HG02623 (cell line): ENCODE results near the gene UST.
"Not testable (repeated sequence)": the region's sequence is repeated elsewhere in the genome, so short reads cannot be mapped to it uniquely, and the experiment has no call there.

ENCODE experiments used
- ATAC-seq: cut with Tn5 transposase; IDR thresholded peaks from one replicate; pipeline ENCODE4 v1.9.1; 2021; ENCODE audit warnings: moderate library complexity; ENCODE audit not compliant: unreplicated experiment

The UST gene

DNA sequence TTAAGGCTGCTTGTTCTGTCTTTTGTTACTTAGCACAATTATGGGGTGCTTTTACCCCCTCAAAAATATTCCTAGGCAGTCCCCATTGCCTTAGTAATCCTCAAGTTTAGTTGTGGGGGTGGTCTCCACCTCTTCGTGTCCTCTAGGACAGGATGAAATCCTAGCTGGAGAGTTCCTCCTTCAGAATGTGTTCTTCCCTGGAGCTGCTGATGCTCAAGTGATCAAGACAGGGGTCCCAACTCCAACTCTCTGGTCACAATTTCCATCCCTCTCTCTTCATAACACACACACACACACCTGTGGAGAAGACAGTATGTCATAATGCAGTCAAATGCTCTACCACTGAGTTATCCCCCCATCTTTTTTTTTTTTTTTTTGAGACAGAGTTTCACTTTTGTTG lies 280.7 kb downstream of the UST start:
- ATAC-seq = no peak

DNA sequence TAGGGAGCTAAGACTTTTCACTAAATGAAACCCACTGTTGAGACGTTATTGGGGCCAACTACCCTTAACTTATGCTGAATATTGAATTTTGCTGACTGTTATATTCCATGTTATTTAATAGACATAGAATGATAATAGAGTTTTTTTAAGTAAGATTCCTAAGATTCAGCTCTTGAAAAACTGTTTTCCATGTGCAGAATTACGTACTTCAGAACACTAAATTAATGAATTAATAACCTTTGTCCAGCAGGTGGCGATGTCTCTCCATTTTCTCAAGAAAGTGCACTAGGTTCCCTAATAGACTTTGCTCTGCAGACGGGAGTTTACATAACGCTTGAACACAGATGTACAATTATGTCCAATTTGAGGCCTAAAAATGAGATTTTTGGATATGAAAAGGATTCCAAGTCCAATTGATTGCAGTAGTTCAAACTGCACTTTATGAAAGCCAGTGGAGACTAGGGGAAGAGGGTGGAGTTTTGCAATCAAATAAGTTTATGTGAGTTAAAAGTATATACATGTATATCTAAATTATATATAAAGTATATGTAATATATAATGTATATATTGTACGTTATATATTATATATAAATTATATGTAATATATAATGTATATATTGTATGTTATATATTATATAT lies 282.1 kb downstream of the UST start:
- ATAC-seq = no peak

DNA sequence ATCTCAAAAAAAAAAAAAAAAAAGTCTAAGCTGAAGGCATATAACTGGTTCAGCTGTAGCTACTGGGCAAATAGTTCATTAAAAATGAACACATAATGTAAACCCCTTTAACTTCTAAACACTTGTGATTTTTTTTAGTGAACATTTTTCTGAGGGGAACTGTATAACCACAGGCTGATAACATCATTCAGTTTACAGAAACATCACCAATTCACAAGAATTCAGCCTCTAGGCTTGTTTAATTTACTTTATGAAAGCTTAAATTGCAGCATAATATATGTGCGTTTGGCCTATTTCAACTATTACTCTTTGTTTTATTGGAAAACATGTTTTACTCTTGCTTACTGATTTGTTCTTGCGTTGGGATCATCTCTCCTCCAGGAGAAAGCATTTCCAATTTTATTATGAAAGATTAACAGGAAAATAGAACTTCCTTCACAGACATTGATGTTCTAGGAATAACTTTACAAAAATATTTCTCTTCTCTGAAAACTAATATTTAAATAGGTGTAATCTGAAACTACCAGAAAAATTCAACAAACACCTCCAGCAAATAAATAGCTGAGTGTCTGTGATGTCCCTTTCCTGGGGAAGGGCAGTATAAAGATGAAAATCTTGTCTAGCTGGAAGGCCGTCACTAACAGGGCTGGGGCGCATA lies 284.5 kb downstream of the UST start:
- no peak for ATAC-seq

DNA sequence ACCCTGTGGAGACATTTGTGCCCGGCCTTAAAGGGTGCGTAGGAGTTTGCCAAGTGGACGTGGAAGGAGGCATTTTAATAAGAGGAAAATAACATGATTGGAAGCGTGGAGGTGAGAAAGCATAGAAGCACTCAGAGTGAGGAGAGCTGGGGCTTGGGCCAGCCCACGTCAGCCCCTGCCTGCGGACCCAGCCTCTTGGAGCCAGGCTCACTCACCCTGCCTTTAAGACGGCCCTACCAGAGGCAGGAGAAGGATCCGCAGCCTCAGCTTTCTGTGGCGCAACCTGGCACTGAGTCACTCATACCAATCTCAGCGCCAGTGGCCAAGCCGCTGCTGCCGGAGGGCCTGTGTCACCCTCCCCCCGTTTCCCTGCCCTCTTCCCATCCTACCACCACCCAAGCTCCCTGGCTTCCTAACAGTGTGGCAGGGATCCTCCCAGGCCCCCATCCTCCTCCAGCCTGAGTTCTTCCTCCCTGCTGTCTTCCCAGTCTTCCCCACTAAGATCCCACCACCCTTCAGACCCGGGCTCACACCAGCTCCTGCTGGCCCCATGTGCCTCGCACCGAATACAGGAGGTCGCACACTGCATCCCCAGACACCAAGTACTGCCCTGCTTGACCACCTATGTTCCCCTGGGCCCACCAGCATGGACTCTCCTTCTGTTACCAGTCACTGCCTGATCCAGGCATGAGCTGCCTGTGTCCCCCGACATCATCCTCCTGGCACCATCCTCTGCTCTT lies 285.2 kb downstream of the UST start:
- ATAC-seq = peak; percentile 6

DNA sequence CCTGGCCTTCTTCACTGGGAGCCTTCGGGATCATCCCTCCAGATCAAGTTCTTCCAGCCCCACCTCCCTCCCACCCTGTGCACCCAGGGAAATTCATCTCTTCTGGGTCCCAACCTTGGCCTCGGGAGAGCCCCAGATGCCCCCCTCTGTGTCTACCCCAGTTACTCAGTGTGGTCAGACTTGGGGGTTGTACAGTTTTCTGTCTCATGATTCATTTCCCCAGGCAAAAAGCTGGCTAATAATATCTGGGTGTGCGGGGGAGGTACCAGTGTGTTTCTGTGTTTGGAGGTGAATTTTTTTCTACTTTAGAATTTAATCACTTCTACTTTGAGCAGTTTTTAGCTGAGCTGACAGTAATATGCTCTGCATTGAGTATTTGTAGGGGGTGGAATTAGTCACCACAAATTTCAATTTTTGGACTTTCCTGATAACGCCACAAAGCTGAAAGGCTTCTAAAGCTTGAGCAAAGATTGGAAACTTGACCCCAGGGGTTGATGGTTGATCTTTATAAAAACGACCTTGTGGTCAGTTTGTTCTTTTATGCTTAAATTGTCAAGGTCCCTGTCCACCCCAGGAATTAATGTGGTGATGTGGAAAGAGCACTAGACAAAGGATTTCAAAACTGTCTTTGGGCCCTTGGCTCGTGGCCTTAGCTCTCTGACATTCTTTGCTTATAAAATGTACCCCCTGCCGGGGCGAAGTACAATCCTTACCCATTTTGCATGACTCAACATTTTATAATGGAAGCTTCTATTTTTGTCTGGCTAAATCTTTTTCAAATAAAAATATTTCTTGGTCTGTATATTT lies 286.0 kb downstream of the UST start:
- peak; percentile 76 for ATAC-seq

DNA sequence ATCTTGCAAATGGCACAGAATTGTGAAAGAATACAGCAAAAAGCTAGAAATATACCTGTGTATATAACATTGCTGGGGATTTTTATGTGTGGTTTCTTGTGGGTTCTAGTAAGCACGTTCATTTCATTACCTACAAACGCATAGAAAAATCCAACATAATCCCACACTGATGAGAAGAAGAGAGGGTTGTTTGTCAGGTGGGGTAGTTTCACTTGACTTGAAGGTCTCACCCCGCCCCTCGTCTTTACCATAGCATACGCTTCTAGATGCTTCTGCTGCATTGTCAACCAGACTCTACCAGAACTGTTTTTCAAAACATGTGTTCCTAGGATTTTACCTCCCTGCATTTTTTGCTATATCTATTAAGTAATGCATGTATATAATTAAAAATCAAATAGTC lies 286.6 kb downstream of the UST start:
- no peak for ATAC-seq

DNA sequence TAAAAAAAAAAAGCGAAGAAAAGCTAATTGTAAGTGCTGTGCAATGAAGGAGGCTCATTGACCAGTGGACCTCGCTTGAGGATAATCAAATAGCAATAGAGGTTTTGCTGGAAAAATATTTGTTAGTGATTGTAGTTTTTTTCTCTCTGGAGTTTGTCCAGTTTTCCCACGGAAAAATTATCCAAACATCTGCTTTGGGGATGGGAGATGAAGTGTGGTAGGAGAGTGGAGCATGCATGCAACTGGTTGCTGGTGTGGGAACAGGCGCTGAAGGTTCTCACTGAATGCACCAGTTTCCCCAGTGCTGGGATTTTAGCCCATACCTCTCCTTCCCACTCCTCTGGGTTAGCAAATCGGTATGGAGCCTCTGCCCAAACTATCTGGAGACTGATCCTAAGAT lies 288.9 kb downstream of the UST start:
- no peak for ATAC-seq

DNA sequence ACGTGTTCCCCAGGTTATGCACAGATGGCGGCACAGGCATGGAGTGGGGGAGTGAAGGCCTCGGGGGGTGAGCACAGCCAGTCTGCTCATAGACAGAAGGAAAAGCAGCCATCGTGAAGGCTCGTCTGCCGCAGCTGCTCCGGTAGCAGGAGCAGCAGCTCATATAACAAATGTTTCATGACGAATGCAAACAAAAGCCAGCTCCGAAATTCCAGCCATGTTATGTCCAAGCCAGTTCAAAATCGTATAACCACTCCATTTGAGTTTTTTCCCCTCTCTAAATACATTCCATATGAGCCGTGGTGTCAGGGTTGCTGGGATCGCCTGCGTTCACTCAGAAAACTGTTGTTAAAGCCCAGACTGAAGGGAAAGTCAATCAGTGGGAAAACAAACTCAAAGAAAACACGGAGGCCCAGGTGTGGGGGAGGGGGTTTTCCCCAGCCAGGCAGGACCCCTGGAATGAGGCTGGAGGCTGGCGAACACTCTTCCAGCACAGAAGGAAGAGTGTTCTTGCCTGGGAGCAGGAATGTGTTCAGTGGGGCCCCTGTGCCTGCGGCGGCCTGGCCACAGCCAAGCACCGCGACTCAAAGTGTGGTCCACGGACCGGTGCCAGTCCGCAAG lies 290.3 kb downstream of the UST start:
- ATAC-seq = no peak

DNA sequence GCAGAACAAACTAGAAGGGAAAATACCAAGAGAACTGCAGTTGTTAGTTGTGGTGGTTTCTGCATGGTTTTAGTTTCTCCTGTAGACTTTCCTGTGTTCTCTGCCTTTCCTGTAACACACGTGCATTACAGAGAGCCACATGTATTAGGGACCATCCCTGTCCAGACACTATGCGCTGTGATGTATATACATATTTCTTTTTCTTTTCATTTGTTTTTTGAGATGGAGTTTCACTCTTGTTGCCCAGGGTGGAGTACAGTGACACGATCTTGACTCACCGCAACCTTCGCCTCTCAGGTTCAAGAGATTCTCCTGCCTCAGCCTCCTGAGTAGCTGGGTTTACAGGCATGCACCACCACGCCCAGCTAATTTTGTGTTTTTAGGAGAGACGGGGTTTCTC lies 292.2 kb downstream of the UST start:
- not testable (repeated sequence) for ATAC-seq

DNA sequence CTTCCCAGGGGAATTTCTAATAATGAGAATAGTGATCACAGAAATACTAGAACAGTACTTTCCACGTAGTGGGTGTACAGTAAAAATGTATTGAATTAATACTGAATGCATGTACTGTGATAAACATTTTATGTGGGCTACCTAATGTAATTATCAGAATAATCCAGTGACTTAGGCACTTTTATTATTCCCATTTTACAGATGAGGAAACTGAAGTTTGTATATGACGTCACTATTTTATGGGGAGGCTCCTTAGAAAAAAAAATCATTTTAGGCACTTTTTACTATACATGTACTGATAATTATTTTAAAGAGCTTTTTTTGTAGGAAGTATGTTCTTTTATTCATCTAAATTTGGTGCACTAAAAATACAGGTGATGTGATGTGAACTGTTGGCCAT lies 295.1 kb downstream of the UST start:
- ATAC-seq = no peak

DNA sequence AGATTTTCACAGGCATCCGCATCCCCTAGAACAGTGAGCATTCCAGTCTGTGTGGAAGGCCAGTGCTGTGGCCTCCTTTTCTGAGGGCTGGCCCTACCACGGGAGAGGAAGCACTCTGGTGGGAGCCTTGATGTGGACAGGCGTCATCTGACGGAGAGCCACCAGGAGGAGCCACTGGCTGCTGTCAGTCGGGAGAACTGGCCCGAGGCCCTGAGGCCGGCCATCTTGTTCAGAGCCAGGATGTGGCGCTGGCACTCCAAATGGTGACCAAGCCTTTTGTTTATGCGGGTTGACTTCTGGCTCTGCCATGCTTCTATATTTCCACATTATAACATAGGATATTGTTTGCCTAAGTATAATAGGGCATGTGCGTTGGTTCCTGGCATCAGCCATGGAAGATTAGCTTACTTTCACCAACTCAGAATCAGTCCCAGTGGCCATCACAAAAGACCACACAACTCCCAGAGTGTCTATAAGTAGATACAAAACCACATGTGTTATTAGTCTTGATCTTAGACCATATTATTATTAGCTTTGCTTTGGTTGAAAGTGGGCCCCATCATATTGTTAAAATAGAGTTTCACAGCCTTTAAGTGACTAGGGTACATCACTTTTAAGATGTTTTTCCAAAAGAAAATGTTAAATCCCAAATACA lies 296.8 kb downstream of the UST start:
- no peak for ATAC-seq

DNA sequence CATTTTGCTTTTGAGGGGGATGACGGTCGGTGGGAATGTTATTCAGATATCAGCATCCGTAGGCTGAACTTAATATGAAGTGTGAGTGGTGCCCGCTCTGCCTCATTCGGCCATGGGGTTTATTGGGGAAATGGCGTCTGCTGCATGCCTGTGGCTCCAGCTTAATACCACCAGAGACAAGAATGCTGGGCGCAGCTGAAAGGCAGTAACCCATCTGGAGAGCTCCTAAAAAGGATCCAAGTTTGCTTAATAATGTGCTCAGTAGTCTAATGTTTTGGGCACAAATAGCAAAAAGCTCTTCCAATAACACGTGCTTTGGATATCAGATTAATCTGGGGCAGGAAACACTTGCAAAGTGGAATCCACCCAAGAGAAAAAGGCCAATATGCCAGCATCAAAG lies 297.7 kb downstream of the UST start:
- ATAC-seq = no peak

DNA sequence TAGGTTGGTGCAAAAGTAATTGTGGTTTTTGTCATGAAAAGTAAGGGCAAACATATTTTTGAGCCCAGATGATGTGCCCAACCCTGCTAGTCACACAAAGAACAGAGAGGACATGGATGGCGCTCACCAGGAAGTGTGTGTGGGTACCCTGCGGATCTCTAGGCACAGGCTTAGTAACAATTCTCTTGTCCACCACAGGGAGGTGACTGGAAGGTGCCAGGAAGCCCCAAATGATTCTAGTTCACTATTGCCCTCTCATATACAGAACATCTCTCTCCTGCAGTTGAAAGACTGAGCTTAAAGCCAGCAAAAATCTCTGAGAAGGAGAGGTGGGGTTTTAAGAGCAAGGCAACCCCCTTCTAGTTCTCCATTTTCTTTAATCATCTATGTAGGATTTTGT lies 298.6 kb downstream of the UST start:
- ATAC-seq = no peak

DNA sequence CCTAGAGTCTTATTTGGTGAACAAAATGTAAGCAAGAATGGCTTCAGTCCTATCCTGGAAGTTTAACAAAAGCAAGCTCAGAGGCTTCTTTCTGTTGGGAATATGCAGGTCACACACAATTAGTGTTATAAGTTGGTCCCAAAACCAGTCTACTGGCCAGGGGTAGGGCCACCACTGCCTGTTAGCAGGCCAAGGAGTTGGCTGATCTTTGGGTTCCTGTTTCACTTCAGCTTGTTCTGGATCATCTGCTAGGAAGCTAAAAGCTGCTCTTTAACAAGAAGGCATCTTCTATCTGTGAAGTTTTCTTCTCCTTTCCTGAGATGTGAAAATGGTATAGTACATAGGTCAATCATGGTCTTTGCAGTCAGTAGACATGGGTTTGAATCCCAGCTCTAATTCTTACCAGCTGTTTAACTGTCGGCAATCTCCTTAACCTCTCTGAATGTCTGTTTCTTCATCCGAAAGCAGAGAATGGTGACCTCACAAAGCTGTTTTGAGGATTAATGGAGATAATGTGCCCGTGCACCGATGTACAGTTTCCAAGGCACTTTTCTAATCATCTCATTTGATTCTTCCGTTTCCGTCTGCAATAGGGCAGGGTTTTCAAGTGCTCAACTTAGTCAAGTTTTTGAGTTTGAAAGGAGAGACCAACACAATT lies 299.5 kb downstream of the UST start:
- ATAC-seq = no peak

DNA sequence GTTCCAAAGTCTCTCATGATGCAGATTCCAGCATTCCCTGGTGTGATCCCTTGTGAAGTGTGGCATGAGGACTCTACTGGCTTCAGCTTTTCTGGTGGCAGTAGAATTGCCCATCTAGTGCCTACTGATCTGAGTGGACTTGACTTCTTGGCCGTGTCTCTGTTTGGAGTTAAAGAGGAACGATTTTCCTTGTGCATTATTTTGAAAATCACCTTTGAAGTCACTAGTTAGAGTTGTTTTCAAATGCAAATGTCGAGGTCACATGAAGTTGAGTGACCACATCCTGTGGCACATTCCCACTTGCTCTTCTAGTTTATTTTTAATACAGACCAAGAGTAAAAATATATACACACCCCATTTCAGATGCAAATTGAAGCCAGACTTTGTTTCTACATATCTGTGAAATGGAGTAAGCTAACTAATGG lies 300.0 kb downstream of the UST start:
- ATAC-seq = peak; percentile 74

DNA sequence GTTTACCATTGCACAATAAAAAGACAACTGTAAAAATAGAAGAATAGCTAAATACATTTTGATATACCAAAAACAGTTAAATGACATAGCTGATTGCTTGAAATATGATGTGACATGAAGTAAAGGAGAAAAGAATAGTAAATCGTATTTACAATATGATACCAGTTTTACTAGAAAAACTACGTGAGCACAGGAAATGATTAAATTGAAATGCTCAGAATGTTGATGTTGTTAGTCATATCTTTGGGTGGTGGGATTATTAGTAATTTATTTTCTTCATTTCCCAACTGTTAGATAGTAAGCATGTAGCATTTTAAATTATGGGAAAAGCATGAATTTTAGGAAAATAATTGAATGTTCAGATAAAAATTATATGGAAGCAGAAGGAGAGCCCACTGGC lies 302.4 kb downstream of the UST start:
- ATAC-seq = no peak

DNA sequence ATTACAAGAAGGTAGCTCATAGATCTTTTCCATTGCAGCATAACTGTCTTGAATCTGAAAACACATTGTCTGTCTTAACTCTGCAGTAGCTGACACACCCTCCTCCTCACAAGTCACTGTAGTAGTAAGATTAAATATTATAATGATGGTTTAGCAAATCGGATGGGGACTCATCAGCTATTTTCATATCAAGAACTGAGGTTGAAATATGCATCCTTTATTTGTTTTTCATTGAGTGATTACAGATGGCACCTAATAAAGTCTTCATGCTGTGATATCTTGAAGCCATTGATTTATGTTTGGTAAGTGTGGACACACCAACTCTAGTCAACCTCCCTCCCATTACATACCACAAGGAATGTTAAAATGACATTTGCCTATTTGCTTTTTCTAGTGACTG lies 303.3 kb downstream of the UST start:
- no peak for ATAC-seq

DNA sequence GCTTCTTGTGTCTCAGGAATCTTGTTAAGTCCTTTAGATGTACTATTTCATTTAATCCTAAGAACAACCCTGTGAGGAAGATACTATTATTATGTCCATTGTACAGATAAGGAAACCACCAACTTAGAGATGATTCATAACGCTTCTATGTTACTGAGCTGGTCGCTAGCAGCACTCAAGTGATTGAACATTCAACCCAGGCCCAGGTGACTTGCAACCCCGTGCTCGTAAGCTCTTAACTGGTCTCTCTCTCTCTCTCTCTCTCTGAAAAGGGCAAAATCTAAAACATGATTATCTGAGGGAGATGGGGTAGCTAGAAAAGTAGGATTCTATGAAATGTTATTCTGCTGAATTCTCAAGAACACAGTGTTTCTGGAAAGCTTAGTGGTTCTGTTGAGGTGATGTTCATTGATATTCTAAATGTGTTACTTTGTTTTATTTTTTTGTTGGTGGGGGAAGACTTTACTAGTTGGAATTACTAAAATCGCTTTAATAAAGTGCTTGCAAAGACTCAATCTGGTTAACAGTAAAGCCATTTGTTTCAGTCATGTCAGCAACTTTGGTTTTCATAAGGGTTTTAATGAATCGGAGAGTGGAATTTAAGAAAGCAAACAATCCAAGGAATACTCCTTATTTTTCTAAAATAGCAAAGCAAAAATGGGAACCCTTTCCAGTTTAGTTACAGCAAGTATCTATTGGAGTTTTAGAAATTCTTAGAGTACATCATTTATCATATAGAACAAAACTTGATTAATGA lies 305.7 kb downstream of the UST start:
- ATAC-seq = peak; percentile 51

DNA sequence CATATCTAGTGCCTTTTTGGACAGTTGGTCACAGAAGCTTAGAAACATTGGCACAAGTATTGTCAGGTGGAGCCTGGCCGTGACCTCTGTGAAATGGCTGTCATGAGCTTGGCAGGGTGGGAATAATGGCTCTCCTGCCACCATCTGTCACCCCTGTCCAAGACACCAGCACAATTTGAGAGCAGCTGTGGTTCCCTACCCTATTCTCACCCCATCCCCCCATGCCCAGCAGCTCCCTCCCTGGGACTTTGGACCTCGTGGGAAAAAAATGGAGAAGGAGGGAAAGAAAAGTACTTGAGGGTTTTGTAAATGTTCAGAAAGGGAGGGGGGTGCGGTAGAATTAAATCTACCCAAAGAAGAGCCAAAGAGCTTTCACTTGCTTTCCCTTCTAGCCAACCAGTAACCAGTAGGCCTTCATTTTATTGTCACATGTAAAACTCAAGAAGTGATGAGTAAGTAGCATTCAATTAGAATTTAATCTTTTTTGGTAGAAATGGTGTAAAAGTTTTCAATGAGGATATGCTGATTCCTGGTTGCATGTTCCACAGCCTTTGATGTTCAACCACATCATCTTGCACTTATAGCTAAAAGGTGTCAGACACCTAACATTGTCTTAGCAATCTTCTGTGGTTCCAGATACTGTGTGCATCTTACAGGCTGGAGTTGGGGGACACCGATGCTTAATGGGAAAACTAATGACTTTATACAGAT lies 307.2 kb downstream of the UST start:
- no peak for ATAC-seq
